ENCODE results near the gene THSD4.

GRCh38 chr15:71279757-71280141 lies 164.5 kb downstream of the THSD4 start:
- TF ChIP-seq, protein P1, sequence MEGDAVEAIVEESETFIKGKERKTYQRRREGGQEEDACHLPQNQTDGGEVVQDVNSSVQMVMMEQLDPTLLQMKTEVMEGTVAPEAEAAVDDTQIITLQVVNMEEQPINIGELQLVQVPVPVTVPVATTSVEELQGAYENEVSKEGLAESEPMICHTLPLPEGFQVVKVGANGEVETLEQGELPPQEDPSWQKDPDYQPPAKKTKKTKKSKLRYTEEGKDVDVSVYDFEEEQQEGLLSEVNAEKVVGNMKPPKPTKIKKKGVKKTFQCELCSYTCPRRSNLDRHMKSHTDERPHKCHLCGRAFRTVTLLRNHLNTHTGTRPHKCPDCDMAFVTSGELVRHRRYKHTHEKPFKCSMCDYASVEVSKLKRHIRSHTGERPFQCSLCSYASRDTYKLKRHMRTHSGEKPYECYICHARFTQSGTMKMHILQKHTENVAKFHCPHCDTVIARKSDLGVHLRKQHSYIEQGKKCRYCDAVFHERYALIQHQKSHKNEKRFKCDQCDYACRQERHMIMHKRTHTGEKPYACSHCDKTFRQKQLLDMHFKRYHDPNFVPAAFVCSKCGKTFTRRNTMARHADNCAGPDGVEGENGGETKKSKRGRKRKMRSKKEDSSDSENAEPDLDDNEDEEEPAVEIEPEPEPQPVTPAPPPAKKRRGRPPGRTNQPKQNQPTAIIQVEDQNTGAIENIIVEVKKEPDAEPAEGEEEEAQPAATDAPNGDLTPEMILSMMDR (conservative IDR thresholded peaks at IDR 0.05; ENCODE audit: low read length), result no peak
- TF ChIP-seq EZH2phosphoT487 (IDR thresholded peaks at IDR 0.05; ENCODE audit: borderline replicate concordance, low read depth, low read length), result no peak
